ENCODE measurements around the gene AHRR. TPM values are rescaled to one million over a fixed set of nuclear protein-coding genes. Genes with fewer than 3 reads are reported as not detected.

AHRR gene
- total RNA-seq, 1 donor from 2014 or later = 54.9 TPM

DNA sequence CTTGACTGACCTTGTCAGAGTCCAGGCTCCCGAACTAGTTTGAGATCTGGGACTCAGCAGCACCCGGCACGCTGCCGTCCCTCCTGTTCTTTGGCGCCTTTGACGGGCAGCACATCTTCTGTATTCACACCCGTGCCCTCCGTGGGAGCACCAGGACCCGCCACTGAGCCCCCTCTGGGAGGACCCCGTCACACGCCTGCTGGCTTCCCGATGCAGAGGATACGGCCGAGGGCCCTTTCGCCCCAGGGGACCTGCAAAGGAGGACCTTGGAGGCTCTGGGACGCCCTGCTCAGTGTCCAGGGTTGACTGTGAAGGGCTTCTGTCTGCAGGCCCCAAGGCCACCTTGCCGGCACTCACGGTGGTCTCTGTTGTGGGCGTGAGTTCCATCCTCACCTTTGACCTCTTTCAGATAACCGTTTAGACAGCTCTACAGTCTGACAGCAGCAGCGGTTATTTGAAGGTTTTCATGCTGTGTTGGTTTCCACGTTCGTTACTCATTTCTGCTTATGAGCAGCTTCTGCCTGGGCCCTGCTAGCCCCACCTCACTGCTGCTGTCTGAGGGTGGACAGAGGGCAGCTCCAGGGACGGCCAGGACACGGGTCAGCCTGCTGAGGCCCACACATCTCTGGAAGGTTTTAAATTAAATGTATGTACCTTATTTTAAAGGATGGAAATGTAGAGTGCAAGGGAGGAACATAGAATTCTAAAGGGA is 108.9 kb downstream of the AHRR start:
- Mint-ChIP-seq H3K27ac (ENCODE audit: unreplicated experiment) (peak overlapping the region; percentile 97), H3K4me1 (ENCODE audit: unreplicated experiment) (peaks cover 47% of the 10 kb centered on the region), H3K9me3 (ENCODE audit: unreplicated experiment) (no peaks in the 10 kb centered on the region), H3K4me3 (ENCODE audit: unreplicated experiment) (peak overlapping the region; percentile 23), H3K36me3 (ENCODE audit: unreplicated experiment) (peaks cover 40% of the 10 kb centered on the region), H3K27me3 (ENCODE audit: unreplicated experiment) (no peaks in the 10 kb centered on the region)
- TF ChIP-seq, protein P1, sequence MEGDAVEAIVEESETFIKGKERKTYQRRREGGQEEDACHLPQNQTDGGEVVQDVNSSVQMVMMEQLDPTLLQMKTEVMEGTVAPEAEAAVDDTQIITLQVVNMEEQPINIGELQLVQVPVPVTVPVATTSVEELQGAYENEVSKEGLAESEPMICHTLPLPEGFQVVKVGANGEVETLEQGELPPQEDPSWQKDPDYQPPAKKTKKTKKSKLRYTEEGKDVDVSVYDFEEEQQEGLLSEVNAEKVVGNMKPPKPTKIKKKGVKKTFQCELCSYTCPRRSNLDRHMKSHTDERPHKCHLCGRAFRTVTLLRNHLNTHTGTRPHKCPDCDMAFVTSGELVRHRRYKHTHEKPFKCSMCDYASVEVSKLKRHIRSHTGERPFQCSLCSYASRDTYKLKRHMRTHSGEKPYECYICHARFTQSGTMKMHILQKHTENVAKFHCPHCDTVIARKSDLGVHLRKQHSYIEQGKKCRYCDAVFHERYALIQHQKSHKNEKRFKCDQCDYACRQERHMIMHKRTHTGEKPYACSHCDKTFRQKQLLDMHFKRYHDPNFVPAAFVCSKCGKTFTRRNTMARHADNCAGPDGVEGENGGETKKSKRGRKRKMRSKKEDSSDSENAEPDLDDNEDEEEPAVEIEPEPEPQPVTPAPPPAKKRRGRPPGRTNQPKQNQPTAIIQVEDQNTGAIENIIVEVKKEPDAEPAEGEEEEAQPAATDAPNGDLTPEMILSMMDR (IDR thresholded peaks at IDR 0.05) = no peak
- DNase-seq (ENCODE audit: extremely low spot score, unreplicated experiment) = peak; percentile 83

GRCh38 chr5:431001-431710 is 109.6 kb downstream of the AHRR start:
- no peaks in the 10 kb centered on the region for H3K9me3 Mint-ChIP-seq (ENCODE audit: unreplicated experiment)

DNA sequence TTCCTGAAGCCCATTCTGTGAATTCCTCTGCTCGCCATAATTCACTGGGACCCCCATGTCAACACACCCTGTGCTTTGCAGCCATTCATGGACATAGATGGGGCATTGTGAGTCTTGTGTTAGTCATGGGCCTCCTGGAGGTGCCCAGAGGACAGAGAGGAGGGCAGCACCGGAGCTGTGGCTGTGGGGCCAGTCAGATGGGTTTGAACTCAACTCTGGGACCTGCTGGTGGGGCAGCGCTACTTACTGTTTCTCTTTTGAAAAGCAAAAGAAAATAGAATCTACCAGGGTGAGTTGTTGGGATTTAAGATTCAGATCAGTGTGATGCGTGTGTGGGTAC is 110.2 kb downstream of the AHRR start:
- DNase-seq (ENCODE audit: extremely low spot score, unreplicated experiment) = peak; percentile 67
- H3K9me3 Mint-ChIP-seq (ENCODE audit: unreplicated experiment) = no peaks in the 10 kb centered on the region

More at GRCh38 chr5:431001-431710, 109.6 kb downstream of the AHRR start:
- peak; percentile 89 for DNase-seq (ENCODE audit: extremely low spot score, unreplicated experiment)
- Mint-ChIP-seq H3K4me1 (ENCODE audit: unreplicated experiment) (peaks cover 40% of the 10 kb centered on the region), H3K4me3 (ENCODE audit: unreplicated experiment) (no peak overlapping the region), H3K27me3 (ENCODE audit: unreplicated experiment) (no peaks in the 10 kb centered on the region), H3K27ac (ENCODE audit: unreplicated experiment) (peak overlapping the region; percentile 97), H3K36me3 (ENCODE audit: unreplicated experiment) (peaks cover 34% of the 10 kb centered on the region)
- TF ChIP-seq, protein P1 (IDR thresholded peaks at IDR 0.05) = peak; percentile 82

DNA sequence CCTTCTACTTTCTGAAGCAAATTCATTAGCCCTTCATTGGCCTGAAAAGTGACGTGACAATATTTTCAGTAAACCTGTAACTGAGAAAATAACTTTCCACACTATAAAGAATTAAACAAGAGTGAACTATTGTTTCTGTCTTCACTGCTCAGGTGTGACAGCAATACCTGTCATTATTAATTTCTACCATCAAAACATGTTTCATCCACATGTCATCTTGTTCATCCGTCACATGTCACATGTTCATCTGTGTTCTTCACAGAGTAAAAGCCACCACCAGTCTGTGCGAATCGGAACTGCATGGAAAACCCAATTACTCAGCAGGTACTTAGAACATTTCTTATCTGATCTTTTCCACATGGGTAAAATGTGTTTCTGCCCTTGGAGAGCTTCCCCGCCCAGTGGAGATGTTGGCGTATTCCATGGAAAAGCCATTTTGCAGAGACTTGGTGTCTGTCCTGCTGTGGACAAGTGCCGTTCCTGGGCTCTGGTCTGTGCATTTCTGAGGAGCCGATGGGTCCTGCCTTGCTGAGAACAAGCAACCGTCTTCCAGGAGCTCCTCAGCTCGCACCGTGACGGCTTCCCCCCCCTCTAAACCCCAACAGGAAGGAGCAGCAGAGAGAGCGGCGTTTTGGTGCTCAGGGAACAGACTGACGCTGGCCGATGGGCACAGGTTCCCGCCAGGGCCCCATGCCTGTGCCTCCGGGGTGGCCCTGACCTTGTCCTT is 110.8 kb downstream of the AHRR start:
- H3K9me3 Mint-ChIP-seq (ENCODE audit: unreplicated experiment) = no peaks in the 10 kb centered on the region
- peaks cover 27% of the 10 kb centered on the region for H3K36me3 Mint-ChIP-seq (ENCODE audit: unreplicated experiment)
- H3K4me1 Mint-ChIP-seq (ENCODE audit: unreplicated experiment) = peaks cover 44% of the 10 kb centered on the region
- peak; percentile 65 for DNase-seq (ENCODE audit: extremely low spot score, unreplicated experiment)
- peak overlapping the region; percentile 81 for H3K27ac Mint-ChIP-seq (ENCODE audit: unreplicated experiment)
- no peak overlapping the region for H3K4me3 Mint-ChIP-seq (ENCODE audit: unreplicated experiment)
- H3K27me3 Mint-ChIP-seq (ENCODE audit: unreplicated experiment) = no peaks in the 10 kb centered on the region
- TF ChIP-seq, protein P1 (IDR thresholded peaks at IDR 0.05) = no peak

More for the DNA sequence above, 110.2 kb downstream of the AHRR start:
- no peak overlapping the region for H3K4me3 Mint-ChIP-seq (ENCODE audit: unreplicated experiment)
- H3K36me3 Mint-ChIP-seq (ENCODE audit: unreplicated experiment) = peaks cover 33% of the 10 kb centered on the region
- H3K27me3 Mint-ChIP-seq (ENCODE audit: unreplicated experiment) = no peaks in the 10 kb centered on the region
- peak overlapping the region; percentile 81 for H3K27ac Mint-ChIP-seq (ENCODE audit: unreplicated experiment)
- peaks cover 42% of the 10 kb centered on the region for H3K4me1 Mint-ChIP-seq (ENCODE audit: unreplicated experiment)
- TF ChIP-seq, protein P1 (IDR thresholded peaks at IDR 0.05) = no peak

All from osteocyte (in vitro differentiated cells).